Neutrophil (primary cell): Measurements from ENCODE around the gene EME2.

Experiments used
- H3K27ac ChIP-seq: fragments of 200-600 bp; sonication (generic); 2 replicates; pipeline ENCODE4 v1.5.1; 2016; ENCODE audit warnings: mild to moderate bottlenecking, moderate library complexity
- H3K27me3 ChIP-seq: fragments of 200-600 bp; sonication (generic); 2 replicates; pipeline ENCODE4 v1.6.0; 2016; ENCODE audit warnings: mild to moderate bottlenecking
- H3K36me3 ChIP-seq: fragments of 200-600 bp; sonication (generic); 2 replicates; pipeline ENCODE4 v1.5.1; 2017
- H3K4me1 ChIP-seq, 2 experiments: fragments of 200-600 bp in 1 of 2; sonication (generic) in 1 of 2; 1 replicate in 1 of 2; 2 replicates in 1 of 2; pipeline versions ENCODE4 v1.5.1 to v1.6.1; 2013 to 2016; ENCODE audit warnings: low read depth in 1 of 2, low read length in 1 of 2, mild to moderate bottlenecking in 1 of 2, moderate library complexity in 1 of 2; ENCODE audit not compliant: control insufficient read depth in 1 of 2, insufficient read depth in 1 of 2
- H3K4me3 ChIP-seq, 2 experiments: fragments of 200-600 bp in 1 of 2; sonication (generic) in 1 of 2; 1 replicate in 1 of 2; 2 replicates in 1 of 2; pipeline ENCODE4 v1.5.1; 2013 to 2016; ENCODE audit warnings: low read depth in 1 of 2, low read length in 1 of 2, mild to moderate bottlenecking in 1 of 2, moderate library complexity in 1 of 2
- H3K9me3 ChIP-seq: fragments of 200-600 bp; sonication (generic); 2 replicates; pipeline ENCODE4 v1.5.1; 2016
- TF ChIP-seq, protein P1 (sequence below): fragments of 200-600 bp; sonication (generic); IDR thresholded peaks from 2 replicates; pipeline ENCODE4 v1.5.1; 2016; ENCODE audit warnings: antibody characterized with exemption

Gene EME2

DNA sequence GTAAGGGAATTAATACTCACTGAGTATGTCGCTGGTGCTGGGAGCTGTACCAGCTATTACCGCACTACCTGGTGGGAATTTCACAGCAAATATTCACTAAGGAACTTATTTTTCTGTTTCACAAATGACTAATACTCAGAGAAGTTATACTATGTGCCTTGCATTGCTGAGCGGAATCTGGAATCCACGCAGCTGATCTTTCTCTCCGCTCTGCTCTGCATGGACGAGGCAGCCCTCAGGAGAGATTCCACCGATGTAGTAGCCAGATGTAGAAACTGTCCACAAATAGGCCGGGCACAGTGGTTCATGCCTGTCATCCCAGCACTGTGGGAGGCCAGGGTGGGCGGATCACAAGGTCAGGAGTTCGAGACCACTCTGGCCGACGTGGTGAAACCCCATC, 18.4 kb upstream of the EME2 start:
- H3K4me1 ChIP-seq, result no peaks in the 10 kb centered on the region
- no peaks in the 10 kb centered on the region for H3K9me3 ChIP-seq
- no peak overlapping the region for H3K4me3 ChIP-seq
- peaks cover 69% of the 10 kb centered on the region for H3K36me3 ChIP-seq
- TF ChIP-seq, protein P1, sequence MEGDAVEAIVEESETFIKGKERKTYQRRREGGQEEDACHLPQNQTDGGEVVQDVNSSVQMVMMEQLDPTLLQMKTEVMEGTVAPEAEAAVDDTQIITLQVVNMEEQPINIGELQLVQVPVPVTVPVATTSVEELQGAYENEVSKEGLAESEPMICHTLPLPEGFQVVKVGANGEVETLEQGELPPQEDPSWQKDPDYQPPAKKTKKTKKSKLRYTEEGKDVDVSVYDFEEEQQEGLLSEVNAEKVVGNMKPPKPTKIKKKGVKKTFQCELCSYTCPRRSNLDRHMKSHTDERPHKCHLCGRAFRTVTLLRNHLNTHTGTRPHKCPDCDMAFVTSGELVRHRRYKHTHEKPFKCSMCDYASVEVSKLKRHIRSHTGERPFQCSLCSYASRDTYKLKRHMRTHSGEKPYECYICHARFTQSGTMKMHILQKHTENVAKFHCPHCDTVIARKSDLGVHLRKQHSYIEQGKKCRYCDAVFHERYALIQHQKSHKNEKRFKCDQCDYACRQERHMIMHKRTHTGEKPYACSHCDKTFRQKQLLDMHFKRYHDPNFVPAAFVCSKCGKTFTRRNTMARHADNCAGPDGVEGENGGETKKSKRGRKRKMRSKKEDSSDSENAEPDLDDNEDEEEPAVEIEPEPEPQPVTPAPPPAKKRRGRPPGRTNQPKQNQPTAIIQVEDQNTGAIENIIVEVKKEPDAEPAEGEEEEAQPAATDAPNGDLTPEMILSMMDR, result no peak
- H3K27ac ChIP-seq, result no peak overlapping the region
- no peaks in the 10 kb centered on the region for H3K27me3 ChIP-seq

DNA sequence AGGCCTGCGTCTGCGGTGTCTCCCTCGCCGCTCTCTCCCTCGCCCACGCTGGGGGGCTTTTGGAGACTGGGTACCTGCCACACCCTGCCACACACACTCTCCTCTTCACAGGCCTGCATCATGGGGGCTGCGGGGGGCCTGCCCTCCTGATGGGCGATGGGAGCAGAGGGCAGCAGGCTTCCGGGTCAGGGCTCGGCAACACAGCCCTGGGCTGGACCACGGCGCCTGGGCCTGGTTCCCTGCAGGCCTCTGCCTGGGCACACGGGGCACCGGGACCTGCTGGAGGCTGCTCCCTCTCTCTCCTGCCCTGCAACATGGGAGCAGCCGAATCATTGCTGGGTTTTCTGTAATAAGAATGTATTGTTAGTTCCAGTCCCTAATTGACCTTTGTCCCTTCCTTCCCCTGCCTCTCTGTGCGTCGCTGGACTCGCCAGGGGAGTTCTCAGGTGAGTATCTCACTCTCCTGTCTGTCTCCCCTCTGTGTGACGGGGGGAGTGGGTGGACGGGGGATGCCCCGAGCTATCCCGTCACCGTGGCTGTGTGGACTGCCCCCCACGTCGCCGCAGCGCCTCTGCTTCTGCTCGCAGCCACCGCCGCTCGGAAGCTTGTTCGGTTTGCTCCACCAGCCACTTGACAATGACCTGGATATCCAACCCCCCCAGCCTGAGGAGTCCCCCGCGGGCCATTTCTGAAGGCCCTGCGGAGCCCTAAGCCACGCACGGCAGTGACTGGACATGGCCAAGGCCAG, 14.7 kb upstream of the EME2 start:
- H3K27ac ChIP-seq, result no peak overlapping the region
- H3K27me3 ChIP-seq, result no peaks in the 10 kb centered on the region
- TF ChIP-seq, protein P1, result no peak
- H3K36me3 ChIP-seq, result peaks cover 73% of the 10 kb centered on the region
- no peaks in the 10 kb centered on the region for H3K4me1 ChIP-seq
- H3K4me3 ChIP-seq, result no peak overlapping the region
- H3K9me3 ChIP-seq, result no peaks in the 10 kb centered on the region

DNA sequence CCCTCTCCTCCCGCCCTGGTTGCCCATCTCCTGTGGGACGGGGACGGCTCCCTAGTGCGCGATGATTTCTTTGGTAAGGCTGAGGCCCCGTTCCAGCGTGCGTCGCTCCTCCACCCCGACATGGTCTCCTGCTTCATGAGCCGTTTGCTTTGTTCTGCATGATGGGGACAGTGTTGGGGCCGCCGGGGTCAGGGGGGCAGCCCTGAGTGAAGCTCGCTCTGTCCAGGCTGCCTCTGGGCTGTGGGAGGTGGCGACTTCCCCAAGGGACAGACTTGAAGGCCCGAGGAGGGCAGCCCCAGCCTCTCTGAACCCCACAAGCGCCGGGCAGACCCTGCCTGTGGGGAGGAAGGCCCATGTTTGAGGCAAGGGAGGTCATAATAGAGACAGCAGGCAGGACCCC, 13.7 kb upstream of the EME2 start:
- Histone ChIP-seq H3K4me3 (no peak overlapping the region), H3K36me3 (peaks cover 78% of the 10 kb centered on the region), H3K4me1 (no peaks in the 10 kb centered on the region), H3K27me3 (no peaks in the 10 kb centered on the region), H3K27ac (no peak overlapping the region), H3K9me3 (no peaks in the 10 kb centered on the region)
- TF ChIP-seq, protein P1, result no peak

DNA sequence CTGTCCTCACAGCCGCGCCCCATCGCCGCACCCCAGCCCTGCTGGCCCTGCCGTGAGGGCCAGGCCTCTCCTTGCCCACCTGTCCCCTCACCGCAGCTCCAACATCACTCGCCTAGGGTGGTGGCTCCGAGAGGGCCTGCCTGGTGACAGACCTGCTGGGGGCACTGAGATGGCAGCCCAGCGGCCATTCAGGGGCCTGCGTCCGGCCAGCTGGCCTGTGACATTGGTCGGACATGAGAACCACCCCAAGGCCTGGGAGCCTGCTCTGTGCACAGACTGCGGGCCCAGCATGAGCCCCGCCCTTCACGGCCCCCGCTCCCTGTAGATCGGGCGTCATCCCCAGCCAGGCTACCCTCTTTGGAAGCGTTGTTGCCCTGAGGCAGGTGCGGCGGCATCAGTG, 13.1 kb upstream of the EME2 start:
- Histone ChIP-seq H3K9me3 (no peaks in the 10 kb centered on the region), H3K36me3 (peaks cover 80% of the 10 kb centered on the region), H3K4me3 (no peak overlapping the region), H3K27me3 (no peaks in the 10 kb centered on the region), H3K27ac (no peak overlapping the region), H3K4me1 (no peaks in the 10 kb centered on the region)
- TF ChIP-seq, protein P1, result no peak

DNA sequence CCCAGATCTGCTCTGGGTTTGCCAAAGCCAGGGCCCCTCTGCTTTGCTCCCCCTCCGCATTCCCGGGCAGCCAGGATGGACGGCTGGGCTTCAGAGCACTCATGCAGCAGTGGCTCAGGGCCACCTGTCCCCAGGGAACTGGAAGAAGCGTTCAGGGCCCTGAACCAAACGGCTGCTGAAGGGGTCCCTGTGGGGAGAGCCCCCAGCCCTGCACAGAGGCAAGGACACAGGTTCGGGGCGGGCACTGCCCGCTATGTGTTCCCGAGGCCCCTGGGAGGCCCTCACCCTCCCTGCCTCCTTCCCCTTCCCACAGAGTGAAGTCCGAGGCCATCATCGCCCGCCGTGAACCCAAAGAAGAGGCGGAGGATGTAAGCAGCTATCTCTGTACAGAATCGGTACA, 11.7 kb upstream of the EME2 start:
- Histone ChIP-seq H3K27me3 (no peaks in the 10 kb centered on the region), H3K9me3 (no peaks in the 10 kb centered on the region), H3K27ac (no peak overlapping the region), H3K36me3 (peaks cover 94% of the 10 kb centered on the region), H3K4me3 (no peak overlapping the region), H3K4me1 (no peaks in the 10 kb centered on the region)
- TF ChIP-seq, protein P1, result no peak
